GM21447 (cell line): ENCODE measurements around the gene TRIM44.
A peak's percentile ranks its signal among the peaks of the same experiment; 100 is the strongest.

ENCODE experiments used
- ATAC-seq: cut with Tn5 transposase; IDR thresholded peaks from one replicate; pipeline ENCODE4 v1.9.1; 2021; ENCODE audit not compliant: unreplicated experiment

The TRIM44 gene

DNA sequence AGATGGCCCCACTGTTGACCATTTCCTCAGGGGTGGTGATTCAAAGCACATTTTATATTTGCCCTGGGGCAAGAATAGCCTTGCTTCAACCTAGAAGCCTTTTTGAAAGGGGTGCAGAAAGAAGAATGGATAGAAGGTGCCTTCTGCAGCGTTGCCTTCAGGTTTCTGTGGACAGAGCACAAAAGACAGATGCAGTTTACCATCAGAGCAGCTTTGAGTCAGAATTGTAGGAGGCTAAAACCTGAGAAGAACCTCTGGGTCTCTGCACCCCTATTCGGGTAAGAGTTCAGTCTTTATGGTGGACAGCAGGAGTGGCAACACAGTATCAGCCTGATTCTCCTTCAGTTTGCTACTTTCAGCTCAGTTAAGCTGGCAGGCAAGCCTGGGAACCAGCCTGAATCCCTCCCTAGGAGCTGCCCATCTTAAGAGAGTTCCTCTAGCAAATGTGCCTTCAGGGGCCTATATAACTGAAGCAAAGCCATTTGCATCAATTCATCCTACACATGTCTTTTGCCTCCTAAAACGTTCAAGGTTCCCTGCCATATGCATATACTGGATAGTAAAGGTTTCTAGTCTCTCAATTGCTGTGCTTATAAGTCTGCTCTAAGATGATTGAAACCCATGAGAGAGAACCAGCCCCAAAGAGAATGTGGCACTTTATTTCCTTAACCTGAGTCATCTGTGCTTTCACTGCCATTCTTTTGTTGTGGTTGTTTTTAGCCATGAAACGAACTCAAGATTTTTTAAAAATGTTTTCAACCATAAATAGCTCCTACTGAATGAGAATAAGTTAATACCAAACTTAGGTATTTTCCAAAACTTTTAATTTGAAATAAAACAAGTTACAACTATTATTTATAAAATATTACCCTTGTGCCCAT lies 123.0 kb downstream of the TRIM44 start:
- ATAC-seq, result peak; percentile 59

DNA sequence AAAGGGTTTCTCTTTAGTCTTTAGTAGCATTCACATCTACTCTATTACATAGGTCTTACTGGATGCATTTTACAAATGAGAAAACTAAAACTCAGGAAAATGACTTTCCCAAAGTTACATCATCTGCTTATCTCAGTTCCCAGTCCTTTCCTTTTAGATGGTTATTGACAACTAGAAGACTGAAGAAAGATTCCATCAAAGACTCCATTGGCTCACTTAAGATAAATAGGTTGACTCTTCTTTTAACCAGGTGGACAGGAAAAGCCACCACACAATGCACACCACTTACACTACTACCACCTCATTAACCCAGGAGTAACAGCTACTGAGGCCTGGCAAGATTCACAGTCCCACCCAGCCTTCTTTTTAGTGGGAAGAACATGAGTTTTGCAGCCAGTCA lies 123.6 kb downstream of the TRIM44 start:
- ATAC-seq, result no peak

DNA sequence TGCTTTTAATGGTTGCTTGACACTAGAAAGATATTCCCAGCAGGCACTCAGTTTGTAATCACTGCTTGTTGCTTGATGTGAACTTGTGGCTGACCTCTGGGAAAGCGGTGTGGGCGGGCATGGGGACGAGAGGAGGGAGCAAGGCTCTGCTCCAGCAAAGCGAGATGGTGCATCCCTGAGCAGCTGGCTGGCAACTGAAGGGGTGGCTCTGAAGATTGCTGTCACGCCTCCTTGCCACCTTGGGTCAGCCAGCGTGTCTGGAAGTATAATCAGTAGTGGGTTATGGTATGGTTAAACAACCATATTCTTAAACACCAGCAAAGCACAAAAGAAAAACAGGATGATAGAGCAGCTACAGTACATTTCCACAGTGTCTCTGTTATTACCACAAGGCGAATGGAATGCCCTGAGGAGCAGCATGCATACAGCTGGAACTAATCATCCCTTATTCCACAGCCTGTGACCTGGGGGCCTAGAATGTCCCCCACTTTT lies 124.5 kb downstream of the TRIM44 start:
- ATAC-seq, result no peak

DNA sequence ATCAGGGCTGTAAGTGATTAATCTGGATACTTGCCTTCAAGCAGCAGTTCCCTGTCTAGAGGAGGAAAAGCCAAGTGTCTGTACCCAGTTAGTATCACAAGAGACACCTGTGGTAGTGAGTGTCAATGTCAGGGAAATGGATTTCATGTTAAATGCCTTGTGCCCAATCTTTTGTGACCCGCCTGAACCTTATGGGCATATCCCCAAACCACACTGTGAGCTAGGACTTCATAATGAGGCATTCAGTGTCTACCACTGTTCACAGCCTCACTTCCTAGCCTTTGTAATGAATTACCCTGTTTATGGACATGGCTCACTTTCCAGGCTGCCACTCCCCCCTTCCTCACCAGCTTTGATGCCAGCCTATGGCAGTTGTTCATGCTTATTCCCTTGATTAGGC lies 125.1 kb downstream of the TRIM44 start:
- no peak for ATAC-seq

DNA sequence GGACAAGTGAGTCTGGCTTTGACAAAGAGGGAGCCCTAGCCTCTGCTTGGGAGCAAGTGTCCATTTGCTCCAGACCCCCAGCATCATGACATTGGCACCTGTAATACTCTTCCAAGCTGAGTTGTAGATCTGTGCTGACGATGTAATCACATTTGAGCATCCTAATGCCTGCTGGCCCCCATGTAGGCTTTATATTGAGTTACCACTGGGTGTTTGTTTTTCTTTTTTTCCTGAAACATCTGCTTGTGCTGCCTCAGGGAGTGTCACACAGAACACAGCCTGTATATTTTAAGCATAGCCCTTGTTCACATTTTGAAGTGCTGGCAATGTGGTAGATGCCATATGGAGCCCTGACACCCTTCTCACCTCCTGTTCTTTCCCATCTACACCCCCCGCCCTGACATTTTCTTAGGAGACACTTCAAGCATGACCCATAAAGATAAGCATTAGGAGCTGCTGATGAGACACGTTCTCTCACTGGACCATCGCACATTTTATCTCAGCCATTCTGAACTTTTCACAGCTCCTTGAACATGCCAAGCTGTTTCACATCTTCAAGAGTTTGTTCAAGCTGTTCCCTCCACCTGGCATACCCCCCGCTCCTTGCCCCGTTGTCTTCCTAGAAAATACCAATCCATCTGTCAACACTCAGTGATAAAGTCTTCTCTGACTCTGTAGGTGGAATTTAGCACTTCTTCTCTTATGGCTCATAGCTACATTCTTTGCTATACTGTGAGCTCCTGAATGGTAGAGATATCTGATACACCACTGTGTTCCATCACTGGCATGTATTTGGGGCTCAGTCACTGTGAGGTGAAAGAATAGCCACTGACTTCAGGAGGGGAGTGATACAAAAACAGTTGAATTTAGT lies 128.7 kb downstream of the TRIM44 start:
- no peak for ATAC-seq

DNA sequence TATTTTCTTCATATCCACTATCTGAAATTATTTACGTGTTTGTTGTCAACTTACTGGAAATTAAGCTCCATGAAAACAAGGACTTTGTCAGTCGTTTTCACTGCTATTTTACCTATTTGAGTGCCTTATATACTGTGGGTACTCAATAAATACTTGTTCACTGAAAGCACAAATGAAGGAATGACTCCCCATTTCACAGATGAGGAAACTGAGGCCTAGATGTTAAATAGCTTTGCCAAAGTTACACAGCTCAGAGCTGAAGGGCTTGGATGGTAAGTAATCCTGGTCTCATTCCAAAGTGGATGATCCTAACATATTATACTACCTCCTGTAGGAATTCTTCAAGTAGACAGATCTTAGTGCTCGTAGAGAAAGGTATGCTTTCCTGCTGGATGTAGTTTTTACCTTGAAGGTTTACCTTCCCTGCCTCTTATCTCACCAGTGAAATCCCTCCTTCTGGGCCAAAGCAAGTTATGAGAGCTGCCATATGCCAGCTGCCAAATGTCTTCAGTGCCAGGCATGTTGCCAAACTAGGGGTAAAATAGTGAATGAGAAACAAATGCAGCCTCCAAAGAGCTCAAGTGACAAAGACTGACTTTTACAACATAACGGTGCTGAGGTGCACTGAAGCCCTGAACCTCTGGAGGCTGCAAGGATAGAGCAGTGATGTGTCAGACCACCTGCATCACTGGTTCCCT lies 129.7 kb downstream of the TRIM44 start:
- no peak for ATAC-seq

DNA sequence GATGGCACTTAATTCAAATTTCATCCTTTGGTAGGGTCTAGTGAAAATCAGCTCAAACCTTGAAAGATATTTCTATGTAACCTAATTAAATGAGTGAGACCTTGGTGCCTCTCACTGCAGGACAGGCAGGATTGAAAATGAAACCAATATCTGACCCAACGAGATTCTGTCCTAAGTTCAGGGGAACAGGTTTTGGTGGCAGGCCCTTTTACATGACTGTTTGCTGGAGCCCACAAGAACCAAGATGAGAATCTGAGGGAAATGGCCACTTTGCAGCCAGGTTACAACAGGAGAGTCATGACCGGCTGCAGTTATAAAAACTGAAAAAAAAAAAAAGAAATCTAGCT lies 130.2 kb downstream of the TRIM44 start:
- ATAC-seq, result no peak

DNA sequence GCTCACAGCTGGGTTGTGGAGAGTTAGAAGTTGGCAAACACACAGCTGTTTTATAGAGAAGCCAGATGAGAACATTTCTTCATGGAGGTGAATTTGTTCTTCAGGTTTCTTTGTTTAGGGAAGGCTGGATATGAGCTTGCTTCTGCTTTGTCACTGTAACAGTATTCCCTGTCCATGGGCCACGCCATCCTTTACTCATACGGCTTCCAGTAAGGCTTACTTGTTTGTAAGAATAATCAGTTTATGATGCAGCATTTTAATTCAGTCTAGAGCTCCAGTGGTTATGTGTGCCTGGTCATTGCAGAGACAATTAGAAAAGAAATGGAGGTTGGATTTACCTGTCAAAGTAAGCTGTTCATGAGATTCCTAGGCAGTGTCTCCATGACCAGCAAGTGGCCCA lies 131.8 kb downstream of the TRIM44 start:
- no peak for ATAC-seq

DNA sequence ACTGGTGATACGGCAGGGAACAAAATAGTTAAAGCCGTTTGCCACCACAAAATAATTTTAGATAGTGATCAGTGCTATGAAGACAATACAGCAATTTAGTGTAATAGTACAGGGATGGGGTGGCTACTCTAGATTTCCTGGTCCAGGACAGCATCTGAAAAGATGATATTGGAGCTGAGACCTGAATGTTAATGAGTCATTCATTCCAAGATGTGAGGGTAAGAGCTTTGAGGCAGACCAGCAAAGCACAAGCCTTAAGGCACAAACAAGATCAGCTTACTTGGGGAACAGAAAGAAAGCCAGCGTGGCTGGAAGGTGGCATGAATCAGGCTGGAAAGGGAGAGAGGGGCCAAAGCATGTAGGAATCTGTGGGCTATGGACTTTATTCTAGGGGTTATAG lies 132.3 kb downstream of the TRIM44 start:
- no peak for ATAC-seq

DNA sequence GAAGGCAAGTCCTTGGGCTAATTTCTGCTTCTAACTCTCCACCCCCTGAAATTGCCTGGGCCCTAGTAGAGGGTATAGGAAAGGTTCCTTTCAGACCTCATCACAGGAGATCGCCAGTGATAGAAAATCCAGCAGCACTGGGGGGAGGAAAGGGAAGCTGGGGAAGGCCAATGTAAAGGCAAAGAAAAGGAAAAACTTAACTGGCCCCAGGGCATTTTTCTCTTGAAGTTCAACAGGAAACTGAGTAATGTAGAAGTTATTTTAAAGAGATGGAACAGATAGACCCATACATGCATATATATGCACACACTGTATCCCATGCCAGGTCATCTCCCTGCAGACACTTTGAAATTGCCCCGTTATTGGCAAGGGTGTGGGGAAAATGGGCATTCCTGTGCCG lies 134.0 kb downstream of the TRIM44 start:
- ATAC-seq, result no peak

DNA sequence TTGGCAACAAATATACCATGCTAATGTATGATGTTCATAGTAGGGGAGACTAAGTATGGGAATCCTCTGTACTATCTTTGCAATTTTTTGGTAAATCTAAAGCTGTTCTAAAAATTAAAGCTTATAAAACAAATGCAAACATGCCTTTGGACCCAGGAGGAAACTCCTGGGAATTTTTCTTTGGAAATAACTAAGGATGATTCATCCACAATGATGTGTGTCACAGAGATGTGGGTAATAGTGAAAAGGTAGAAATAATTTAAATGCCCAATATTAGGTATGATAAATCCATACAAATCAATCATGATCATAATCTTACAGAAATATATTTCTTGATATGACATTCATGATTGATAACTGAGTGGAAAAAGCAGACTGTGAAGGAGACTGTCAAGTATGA lies 135.8 kb downstream of the TRIM44 start:
- no peak for ATAC-seq

DNA sequence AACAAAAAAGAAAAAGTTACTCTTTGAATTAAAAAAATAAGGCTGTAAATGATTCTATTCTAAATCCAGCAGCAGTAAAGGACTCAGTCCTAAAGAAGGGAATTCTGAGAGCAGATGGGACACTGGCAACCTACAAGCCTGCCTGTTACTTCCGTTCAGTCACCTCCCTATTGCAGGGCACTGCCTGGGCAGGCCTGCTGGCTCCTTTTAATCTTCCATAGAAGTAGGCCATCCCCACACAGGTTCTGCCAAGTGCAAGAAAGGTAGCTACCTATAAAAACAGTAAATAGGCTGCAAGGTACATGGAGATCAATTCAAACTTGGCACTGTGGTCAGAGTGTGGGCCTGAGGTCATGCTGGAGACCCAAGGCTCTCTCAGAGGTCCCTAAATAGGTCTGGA lies 136.4 kb downstream of the TRIM44 start:
- no peak for ATAC-seq

DNA sequence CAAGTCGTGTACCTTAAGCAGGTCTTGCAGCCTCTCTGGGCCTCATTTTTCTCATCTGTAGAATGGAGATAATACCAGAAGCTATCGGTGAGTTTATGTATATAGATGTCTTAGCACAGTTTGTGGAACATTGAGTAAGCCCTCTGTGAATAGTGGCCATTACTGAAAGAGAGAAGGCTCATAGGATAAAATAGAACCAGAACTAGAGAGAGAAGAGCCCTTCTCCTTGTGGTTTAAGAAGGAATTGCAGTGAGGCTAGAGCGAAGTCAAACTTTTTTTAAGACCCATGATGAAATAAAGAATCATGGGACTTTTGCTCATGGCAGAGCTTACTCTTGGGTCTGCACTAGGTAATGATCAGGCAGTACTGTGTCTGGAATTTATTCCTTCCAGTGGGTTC lies 137.1 kb downstream of the TRIM44 start:
- ATAC-seq, result no peak

DNA sequence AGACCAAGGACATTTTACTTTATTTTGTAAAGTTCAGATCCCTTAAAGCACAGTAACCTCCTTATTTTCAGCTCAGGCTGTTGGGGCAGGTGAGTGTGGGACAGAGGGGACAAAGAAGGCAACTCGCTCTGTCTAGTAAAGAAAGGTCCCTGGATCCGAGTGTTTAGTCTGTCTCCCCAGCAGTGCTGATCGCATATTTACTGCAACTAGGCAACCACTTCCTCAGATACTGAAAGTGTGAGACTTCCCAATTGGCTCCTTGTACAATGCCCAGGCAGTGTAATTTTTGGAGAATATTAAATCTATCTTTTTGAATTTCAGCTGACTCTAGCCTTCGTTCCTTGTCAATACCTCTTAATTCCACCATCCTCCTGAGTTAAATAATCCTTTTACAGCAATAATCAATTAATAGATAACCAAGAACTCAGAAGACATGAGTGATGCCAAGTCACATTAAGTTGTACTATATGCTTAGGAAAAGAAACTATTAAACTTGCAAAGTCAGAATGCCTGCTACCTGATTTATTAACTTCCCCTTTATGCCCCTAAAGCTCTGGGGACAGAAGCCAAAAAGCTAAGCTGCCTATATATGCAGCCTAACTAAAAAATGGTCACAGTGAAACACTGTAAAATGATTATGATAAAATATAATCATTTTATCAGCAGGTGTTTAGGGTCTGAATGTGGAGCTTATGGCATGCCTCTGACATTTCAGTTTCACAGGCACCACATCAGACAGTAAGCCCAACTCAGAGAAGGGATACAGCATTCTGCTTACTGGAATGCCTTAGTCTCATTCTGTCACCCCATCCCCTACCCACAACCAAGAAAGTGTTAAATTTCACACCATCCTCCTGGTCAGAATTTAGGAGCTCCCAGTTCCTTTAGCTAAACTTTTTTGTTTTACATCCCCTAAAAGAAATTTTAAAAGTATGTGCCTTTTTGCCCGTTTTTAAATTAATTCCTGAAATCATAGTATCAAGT lies 138.7 kb downstream of the TRIM44 start:
- ATAC-seq, result peak; percentile 94

DNA sequence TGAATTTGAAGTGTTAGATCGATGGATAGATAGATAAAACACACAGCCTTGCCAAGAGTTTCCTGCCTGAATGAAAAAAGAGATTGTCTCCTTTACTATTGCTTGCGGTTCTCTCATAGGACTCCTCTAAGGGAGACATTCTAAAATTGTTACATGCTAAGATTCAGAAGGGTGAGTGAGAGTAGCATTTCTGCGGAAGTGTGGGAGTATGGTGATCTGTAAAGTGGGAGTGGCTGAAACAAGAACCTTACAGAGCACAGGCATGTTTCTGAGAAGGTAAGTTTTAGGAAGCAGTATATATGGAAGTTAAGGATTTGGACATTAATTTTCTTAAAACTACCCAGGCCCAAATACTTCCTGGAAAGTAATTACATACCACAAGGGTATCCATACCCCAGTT lies 139.6 kb downstream of the TRIM44 start:
- no peak for ATAC-seq

DNA sequence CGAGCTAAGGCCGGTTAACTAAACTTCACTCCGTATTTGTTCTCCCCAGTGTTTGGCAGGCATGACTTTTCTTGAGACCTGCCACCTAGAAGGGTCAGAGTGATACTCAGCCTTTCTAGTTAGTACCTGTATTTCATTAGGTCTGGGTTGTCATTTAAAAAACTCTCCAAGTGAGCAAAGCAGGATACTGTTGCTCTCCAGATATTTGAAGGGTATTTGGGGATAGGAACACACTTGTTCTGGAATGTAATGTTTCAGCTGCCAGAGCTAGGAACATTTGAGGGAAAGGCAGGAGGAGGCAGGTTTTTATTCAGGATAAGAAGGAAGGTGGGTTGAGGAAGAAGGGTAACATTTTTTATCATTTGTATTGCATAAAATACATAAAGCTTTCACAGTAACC lies 140.1 kb downstream of the TRIM44 start:
- ATAC-seq, result no peak

DNA sequence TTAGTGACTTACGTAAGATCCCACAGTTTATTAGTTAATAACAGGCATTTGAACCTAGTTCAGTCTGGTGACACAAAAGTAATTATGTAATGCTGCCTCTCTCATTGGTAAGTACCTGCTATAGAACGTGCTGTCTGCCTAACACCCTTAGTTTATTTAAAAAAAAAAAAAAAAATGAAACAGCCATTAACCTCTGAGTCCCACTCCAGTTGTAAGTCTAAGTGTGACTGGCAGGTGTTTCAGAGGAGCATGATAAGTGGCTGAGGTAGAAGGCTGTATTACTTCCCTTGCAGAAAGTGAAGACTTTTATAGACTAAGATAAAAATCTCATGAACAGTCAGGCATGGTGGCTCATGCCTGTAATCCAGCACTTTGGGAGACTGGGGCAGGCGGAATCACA lies 140.5 kb downstream of the TRIM44 start:
- ATAC-seq, result no peak

DNA sequence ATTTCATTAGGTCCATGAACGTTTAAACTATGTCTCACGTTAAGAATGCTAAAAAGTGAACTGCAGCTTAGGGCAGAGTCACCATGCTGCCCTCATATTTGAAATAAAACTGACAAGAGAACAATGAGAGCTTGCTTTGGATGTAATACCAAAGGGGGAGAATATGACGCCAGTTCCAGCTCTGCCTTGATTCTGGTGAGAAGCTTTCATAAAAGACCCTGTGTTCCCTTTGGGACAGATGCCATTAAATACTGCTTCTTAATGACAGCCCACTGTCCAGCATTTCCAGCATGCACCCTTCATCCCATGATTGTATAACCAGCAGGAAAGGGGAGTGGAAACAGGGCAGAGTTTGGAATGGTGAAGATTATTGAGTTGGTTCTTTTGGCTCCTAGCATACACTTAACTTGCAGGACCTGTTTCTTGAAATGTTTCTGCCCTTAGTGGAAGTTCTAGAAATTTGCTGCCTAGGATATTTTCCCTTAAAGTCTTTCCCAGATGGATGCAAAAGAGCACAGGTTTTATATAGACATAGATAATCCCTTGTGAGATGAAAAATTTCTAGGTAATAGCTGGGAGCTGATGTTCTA lies 142.0 kb downstream of the TRIM44 start:
- no peak for ATAC-seq

DNA sequence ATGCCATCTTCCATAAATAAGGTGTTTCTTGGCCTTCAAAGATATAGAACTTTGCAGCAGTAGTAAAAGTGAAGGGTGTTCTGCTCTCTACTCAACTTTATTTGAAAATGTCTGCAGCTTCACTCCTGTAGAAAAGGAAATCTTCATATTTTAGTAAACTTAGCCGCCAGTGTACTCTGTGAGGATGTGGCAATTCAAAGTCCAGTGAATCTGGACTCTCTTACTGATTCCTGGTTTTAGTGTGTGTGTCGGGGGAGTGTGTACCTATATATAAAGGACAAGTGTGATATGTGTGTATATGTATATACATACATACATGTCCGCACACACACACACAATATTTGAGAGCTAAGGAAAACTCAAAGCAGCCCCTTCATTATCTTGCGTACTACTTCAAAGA lies 147.0 kb downstream of the TRIM44 start:
- no peak for ATAC-seq

DNA sequence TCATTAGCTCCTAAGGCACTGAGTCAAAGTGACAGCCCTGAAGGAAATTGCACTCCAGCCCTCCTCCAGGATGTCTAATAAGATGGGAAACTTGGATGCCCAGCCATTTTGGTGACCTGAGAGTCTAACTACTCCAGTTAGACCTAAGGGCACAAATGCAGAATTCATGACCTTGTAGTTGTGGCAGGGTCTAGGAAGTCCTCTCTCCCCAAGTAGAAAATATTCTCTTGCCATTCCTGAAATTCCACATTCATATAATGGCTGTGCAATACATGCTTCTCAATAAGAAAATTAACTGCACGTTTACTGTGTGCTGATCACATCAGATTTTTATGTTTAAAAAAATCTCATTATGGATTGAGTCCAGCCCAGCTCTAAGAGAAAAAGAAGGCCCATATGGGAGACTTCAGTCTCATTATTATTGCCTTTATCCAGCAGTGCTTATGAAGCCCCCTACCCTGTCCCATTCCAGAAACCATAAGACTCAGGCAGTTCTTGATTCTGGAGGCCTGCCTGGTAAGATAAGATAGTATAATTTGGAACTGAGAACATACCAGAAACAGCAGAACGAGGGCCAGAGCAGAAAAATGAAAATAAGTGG lies 147.6 kb downstream of the TRIM44 start:
- no peak for ATAC-seq
